NCI-H510A (cell line): ENCODE measurements around the gene GUCD1.

Experiments used
- DNase-seq: peaks from one replicate; lab custom pipeline; 2025; lab: John Stamatoyannopoulos, UW

Gene GUCD1

DNA sequence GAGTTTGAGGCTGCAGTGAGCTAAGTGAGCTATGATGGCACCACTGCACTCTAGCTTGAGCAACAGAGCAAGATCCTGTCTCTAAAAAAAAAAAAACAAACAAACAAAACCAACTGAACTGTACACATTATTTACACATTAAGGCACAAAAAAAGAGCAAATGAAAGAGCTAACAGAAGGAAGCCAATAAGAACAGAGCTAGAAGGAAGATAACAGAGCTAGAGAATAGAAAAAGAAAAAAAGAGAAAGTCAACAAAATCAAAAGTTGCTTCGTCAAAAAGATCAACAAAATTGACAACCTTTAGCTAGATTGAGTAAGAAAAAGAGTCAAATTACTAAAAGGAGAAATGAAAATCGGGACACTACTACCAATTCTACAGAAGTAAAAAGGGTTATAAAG, 25.0 kb downstream of the GUCD1 start:
- no peak for DNase-seq

DNA sequence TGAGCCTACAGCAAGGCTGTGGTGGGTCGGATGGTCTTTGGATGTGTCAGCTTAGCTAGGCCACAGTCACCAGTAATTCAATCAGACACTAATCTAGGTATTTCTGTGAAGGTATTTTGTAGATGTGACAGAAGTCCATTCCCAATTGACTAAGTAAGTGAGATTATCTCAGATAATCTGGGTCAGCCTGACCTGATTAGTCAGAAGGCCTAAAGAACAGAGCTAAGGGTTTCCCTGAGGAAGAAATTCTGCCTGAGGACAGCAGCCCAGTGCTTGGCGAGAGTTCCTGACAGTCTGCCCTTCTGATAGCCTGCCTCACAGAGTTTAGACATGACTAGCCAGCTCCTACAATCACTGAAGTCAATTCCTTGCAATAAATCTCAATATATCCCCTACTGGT, 28.7 kb downstream of the GUCD1 start:
- DNase-seq = no peak

DNA sequence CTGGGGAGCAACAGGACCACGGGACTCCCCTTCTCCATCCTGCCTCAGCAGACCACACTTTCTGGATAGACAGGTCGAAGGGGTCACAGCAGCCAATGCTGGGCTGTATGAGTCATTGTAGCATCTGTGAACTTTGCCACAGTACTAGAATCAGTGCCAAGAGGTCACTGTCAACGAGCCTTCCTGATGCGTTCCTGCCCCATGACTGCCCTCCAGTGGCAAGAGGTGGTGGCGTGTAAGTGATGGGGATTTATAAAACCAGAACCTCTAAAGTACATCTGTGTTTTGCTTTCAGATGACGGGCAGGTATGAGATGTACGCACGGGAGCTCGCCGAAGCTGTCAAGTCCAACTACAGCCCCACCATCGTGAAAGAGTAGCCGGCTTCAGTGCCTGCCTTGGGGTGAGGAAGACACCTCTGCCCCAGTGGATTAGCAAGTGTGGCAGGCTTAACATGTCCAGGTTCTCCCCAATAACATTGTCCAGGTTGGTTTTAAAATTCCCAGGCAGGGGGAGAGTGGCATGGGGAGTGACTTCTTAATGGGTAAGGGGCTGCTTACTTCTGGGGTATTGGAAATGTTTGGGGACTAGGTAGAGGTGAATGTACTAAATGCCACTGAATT, 29.4 kb downstream of the GUCD1 start:
- peak; percentile 32 for DNase-seq

DNA sequence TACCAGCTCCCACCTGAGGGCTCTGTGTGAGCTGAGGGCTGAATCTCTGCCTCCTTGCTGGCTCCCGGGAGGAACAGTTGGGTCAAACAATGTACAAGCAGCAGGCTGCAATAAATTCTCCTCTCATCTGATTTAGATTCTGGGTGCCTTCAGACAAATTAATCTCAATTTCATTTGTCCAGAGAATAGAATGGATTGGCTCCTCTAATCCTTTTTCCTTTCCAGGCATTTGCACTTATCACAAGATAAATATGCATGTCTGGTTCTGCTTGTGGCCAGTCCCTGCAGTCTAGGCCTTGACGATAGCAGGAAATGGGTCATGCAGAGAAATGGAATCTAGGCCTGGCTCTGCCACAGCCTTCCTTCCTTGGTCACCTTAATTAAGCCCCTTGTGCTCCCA, 31.1 kb downstream of the GUCD1 start:
- no peak for DNase-seq

DNA sequence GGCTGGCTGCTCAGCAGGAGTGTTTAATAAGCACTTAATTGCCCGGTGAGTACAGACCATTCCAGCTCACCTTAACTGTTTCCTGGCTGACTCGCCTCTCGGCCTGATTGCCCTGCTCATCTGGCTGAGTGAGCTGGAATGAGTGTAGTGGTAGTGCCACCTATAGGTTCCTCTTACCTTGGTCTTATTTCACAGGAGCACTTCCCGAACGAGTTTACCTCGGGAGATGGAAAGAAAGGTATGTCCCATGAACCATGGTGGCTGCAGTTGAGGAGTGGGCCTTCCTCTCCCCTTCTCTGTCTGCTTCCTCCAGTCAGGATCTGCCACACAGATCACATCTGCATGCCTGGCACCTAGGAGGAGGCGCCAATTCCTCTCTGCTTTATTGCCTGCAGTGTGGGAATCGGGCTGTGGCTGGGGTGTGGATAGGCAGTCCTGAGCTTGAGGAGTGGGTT, 33.1 kb downstream of the GUCD1 start:
- DNase-seq = peak; percentile 69

DNA sequence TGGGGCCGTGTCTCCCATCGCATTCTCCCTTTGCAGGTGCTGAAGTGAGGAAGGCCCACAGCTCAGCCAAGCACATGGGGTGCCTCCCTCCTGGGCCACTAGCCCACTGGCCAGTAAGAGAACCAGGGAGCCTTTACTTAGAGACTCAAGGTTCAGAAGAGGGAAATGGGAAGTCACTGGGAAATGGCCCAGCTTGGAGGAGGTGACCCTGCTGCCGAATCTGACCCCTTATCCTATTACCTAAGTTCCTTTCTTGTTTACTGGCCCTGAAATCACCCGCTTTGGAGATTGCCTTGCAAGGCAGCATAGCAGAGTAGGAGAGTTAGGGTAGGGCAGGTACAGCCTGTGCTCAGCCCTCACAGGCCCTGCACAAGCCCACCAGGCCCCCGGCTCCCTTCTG, 35.4 kb downstream of the GUCD1 start:
- DNase-seq = no peak

DNA sequence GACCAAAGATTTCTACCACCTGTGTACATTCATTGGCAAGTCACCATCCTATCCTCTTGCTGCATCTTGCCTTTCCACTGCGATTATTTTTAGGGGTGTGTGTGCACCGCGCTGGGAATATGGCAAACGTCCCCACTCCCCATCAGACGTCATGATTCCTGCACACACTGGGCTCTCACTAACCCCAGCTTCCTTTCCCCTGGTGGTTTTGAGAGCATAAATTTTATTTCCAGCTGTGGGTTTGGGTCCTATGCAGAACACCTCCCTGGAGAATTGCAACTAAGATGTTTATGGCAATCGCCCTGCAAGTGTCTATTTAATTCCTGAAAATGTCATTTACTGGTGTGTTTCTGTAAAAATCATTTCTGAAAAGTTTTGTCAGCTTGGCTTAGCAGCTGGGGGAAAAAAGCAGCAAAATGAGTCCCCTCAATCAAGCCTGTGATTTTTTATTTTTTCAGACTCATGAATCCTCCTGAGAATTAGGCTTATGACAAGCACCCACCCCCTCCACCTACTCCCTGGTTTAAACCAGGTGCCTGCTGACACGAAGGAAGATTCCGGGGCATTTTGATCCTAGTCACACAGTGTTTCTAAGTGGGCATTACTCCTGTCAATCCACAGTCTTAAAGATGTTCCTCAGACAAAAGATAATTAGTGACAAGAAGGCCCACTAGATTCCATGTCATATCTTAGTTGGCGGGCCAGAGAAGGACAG, 36.0 kb downstream of the GUCD1 start:
- no peak for DNase-seq

DNA sequence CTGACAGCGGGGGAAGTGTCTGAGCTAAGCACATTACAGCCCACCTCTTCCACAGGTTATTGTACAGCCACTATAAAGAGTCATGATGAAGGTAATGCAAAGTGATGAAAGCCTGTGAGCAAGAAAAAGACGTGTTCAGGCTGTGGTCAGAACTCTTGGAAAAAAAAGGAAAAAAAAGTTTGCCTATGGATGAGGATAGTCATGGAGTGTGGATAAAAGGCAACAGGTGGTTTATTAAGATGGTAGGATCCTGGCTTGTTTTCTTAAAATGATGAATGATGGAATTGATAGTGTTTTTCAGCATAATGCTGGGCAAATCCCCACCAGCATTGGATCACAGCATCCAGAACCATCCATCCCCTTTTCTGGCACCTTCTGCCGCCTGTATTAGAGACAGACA, 36.7 kb downstream of the GUCD1 start:
- DNase-seq = no peak

DNA sequence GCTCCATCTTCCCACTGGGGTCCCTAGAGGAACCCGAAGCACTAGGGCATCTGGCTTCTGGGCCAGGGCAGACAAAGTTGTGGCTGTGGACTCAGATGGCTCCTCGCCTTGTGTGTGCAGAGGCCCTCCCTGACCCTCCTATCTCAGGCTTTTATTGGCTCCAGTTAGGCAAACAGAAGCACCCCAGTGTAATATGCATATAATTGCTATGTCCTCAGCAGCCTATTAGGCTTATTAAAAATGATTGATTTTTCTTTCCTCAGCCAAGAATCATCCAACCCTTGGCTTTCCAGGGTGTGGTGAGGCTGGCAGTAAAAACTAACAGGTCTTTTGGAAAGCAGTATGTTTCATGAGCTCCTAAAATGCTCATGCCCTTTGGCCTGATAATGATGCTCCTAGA, 37.5 kb downstream of the GUCD1 start:
- no peak for DNase-seq

DNA sequence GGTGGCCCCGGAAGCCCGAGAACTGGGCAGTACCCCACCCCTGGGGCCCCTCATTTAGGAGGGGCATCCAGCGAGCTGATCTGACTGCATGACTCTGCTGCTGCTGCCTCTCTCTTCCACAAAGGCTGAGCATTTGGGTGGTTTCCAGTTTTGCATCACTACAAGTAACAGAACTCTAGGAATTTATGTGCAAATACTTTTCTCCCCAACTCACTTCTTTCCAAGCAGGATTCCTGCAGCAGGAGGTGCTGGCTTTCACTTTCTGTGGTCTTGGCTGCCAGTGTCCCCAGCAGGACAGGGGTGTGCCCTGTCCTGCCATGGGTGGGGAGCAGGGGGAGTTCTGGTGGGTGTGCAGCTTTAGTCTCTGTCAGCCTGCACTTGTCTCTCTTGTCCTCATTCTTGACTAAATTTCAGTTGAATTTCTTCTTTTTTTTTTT, 38.6 kb downstream of the GUCD1 start:
- no peak for DNase-seq

DNA sequence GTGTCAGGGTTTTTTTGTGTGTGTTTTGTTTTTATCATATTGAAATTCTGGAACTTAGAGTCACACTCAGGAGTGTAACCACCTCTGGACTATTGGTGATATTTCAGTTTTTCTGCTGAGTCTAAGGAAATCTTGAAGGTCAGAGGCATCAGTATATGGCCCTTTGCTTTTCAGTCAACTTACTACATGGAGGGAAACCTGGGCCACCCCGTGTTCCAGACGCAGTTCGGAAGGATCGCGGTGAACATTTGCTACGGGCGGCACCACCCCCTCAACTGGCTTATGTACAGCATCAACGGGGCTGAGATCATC, 40.0 kb downstream of the GUCD1 start:
- no peak for DNase-seq

DNA sequence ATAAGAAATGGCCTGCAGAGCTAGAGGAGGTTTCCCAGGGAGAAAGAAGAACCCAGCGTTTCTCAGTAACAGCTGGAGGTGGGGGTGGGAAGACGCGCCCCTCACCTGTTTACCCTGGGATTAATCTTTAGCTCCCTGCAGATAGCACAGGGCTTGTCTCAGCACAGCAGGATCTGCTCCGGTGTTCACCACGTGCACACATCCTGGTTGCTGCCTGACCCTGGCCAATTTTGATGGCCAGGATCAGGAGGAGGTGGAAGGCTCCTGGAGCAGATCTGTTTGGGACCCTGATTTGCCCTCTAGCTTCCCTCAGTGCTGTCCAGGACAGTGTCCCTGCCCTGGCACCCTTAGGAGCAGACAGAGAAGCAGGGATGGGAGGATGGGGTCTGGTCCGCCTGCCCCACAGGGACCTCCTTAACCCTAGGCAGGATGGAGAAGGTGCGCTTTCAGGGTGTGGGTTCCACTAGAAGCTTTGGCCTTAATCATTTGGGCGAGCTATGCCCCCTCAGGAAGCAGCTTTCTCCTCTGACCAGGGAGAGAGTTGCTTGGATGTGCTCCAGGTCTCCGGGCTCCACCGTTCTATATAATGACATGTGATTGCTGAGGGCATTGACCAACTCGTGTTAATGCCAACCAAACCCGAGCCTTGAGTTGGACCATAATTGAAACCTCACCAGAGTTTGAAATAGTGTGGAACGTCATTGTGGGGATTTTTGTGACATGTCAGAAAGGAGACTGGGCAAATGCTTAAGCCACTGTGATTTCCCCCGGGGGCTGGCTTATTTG, 40.5 kb downstream of the GUCD1 start:
- DNase-seq = no peak

DNA sequence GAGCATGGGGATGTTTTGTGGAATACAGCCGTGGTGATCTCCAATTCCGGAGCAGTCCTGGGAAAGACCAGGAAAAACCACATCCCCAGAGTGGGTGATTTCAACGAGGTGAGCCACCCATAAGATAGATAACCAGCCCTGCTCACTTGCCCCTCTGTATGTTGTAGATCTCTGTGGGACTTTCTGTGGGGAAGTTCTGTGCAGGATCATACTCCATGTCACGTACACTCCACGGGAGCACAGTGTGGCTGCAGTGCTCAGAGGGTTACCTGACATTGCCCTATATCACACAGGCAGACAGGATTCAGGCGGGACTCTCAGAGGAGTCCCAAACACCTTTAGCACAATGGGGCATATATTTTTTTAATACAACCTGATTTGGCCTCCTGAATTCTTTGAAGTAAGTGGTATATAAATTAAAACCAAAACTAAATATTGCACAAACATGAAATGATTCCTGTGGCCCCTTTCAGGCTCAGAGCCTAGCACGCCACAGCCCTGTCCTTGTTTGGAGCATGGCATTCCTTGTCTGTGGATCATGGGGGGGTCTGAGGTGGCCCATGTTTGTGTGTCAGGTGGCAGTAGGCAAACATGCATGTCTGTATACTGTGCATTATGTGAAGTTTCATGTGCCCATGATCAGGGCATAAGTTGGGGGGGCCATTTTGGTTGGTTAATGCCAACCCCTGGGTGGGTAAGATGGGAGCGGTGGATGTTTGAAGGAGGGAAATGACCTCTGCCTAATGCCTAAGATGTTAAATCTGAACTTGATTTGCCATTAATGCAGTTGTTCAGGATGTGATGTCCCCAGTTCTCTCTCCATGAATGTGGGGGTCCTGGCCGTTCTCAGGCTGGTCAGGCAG, 41.3 kb downstream of the GUCD1 start:
- no peak for DNase-seq

DNA sequence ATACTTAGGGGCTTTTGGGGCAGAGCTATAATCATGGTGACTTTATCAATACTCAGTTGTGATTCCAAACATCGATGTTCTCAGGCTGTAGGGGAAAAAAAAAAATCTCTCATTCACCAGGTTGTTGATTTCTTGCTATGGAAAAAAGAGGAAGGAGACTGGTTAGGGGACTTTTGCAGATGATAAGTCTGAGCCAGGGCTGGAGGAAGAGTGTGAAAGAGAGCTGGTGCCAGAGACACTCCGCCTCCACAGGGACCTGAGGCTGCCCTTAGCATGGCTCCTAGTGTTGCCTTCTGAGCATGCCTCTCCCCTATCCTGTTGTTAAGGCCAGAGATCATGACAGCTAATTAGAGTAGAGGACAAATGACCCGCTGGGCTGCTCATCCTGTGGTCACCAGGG, 42.9 kb downstream of the GUCD1 start:
- DNase-seq = no peak

DNA sequence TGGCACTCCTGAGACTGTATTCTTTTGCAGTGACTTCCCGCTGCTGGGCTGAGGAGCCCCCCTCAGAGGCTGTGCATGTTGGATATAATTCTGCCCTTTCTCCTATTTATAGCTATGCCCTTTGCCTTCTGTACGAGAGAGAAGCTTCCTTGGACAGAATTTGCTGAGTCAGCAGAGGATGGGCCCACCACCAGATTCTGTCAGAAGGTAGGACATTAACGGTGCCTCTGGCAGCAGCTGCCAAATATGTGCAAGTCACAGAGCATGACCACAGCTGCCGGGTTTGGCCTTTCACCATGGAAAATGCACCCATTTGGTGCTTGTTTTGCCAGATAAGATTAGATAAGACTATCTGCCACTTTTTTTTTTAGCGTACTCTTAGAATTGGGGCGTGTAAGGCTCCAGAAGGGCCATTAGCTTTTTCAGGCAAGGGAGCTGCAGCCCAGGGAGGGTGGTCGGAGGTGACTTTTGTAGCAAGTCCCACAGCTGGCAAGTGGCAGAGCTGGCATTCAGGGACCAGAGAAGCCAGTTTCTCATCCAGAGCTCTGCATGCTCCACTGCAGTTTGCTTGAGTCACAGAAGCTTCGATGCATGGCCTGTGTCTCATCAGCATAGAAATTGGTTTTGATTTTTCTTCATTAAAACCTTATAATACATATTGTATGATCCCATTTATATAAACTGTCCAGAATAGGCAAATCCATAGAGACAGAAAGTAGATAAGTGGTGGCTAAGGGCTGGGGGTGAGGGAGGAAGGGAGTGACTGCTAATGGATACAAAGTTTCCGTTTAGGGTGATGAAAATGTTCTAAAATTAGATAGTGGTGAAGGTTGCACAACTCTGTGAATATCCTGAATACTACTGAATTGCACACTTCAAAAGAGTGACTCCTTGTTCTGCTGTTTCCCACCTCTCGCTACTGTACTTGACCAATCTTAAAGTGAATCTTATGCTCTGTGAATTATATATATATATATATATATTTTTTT, 44.0 kb downstream of the GUCD1 start:
- no peak for DNase-seq

DNA sequence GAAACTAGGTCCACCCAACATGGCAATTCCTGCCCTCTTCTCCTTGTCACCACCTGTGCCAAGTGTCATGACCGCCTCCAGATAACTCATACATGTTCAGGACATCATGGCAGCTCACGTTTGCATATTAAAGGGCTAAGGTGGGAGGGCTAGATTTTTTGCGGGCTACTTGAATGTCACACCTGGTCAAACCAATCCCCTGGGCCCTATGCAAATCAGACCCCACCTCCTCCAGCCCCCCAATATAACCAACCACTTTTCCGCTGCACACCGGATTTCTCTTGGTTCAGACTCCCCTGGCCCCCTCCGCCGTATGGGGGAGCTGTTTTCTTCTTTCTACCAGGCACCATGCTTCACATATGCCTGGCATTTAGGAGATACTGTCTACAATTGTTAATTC, 47.2 kb downstream of the GUCD1 start:
- DNase-seq = no peak

DNA sequence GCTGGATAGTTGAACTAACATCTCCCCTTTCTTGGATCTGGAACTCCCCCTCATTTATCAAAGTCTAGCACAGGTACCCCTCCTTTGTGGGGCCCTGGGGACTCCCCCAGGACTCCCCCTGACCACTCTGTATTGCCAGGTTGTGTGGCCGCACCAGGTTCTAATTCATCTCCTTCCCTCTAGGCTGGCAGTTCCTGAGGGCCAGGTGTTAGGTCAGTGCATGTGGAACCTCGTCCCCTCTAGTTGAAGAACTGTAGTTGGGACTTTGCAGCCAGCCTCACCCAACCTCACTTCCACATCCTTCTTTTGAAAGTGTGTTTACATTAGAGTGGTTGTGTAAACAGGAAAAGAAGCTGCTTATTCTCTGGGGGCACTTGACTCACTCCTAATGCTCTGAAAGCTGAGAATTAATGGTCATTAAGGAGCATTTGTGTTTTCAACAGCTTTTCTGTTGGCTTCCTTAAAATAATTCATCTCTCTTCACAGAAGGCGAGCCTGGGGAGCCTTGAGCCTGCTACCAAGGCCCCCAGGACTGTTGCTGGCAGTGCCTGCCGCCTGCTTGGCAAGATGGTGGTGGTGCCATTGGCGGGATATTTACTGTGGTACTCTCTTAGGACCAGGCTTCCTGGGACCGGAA, 48.0 kb downstream of the GUCD1 start:
- DNase-seq = peak; percentile 77

DNA sequence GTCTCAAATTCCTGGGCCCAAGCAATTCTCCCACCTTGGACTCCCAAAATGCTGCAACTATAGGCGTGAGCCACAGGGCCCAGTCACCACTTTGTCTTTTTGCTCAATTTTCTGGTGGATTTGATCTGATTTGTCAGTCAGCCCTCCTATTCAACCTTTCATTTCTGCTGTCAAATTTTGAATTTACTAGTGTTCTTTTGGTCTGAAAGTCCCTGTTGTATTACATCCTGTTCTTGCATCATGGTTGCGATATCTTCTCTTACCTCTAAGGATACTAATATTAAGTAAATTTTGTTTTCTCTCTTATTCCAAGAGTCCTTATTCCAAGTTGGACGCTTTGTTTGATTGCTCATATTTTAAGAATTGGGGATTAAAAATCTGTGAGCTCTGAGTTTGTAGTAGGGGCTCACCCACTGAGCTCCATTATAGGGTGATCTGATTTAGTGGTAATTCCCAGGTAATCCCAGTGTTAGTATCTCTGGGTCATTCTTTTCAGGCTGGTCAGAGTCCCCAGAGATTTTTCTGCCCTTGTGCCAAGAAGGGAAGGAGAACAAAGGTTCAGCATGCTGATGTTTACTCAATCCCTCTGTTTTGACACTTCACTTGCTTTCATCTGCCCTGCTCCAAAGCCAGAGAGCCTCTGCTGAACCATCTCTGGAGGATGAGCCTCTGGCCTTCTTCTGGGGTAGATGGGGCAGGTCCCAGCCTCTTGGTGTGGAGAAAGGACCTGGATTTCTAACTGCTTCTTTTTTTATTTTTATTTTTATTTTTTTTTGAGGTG, 49.8 kb downstream of the GUCD1 start:
- DNase-seq = no peak

DNA sequence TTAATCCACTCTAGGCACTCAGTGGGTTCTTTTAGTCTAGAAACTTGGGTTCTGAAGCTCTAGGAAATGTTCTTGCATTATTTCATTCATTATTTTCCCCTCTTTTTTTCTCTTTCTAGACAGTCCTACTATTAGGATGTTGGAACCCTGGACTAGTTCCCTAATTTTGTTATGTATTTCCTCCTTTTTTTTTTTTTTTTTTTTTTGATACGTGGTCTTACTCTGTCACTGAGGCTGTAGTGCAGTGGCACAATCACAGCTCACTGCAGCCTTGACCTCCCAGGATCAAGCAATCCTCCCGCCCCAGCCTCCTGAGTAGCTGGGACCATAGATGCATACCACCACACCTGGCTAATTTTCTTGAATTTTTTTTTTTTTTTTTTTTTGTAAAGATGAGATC, 50.4 kb downstream of the GUCD1 start:
- no peak for DNase-seq

DNA sequence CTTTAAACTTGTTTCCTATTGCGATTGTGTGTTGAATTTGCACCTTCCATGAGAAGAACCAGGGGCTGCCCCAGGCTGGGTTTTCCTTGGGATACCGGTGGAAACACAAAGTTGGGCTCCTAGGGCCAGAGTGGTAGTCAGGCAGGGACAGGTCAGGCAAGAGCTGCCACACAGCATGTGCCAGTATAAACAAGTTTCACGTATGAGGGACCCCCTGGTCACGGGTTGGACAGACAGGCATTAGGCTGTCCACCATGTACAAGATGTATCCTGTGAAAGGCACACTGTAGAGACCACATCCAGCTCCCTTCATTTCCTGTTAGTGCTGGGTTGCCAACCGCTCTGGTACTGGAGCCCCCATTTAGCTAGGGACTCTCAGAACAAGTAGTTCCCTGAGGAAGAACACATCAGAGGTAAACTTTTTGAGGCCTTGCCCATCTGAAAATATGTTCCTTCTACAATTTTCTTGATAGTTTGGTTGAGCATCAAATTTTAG, 51.0 kb downstream of the GUCD1 start:
- no peak for DNase-seq
